Stimulated activated CD4-positive, alpha-beta T cell treated with anti-CD3 and anti-CD28 coated beads, Interleukin-12 subunit alpha, Interleukin-12 subunit beta, amount 100 ng/mL, for 4 hours (primary cell): ENCODE results near the gene PPP1R3G.
"Not testable (repeated sequence)": the region's sequence is repeated elsewhere in the genome, so short reads cannot be mapped to it uniquely, and the experiment has no call there.

Source experiments
- DNase-seq: peaks from one replicate; pipeline ENCODE4 v3.0.0-alpha.2; 2020

The PPP1R3G gene

GRCh38 chr6:5096482-5096881 is 11.3 kb downstream of the PPP1R3G start:
- no peak for DNase-seq

- DNase-seq, result no peak
Observed at GRCh38 chr6:5098501-5099270, 13.5 kb downstream of the PPP1R3G start.

GRCh38 chr6:5099537-5099936 is 14.4 kb downstream of the PPP1R3G start:
- no peak for DNase-seq

GRCh38 chr6:5100806-5101205 is 15.7 kb downstream of the PPP1R3G start:
- DNase-seq, result no peak

- no peak for DNase-seq
Observed at GRCh38 chr6:5102267-5102970, 17.3 kb downstream of the PPP1R3G start.

GRCh38 chr6:5103250-5103649 is 18.1 kb downstream of the PPP1R3G start:
- DNase-seq, result no peak

GRCh38 chr6:5104667-5105066 is 19.5 kb downstream of the PPP1R3G start:
- no peak for DNase-seq

GRCh38 chr6:5105146-5105545 is 20.0 kb downstream of the PPP1R3G start:
- DNase-seq, result no peak

- no peak for DNase-seq
Observed at GRCh38 chr6:5107341-5107740, 22.2 kb downstream of the PPP1R3G start.

GRCh38 chr6:5108068-5108467 is 22.9 kb downstream of the PPP1R3G start:
- DNase-seq, result no peak

GRCh38 chr6:5108536-5109150 is 23.5 kb downstream of the PPP1R3G start:
- DNase-seq, result no peak

GRCh38 chr6:5109436-5109835 is 24.3 kb downstream of the PPP1R3G start:
- no peak for DNase-seq

GRCh38 chr6:5110246-5110645 is 25.1 kb downstream of the PPP1R3G start:
- no peak for DNase-seq

- DNase-seq, result no peak
Observed at GRCh38 chr6:5111626-5112025, 26.5 kb downstream of the PPP1R3G start.

- DNase-seq, result no peak
Observed at GRCh38 chr6:5112066-5112799, 27.1 kb downstream of the PPP1R3G start.

GRCh38 chr6:5113096-5113495 is 28.0 kb downstream of the PPP1R3G start:
- no peak for DNase-seq

GRCh38 chr6:5115168-5115567 is 30.0 kb downstream of the PPP1R3G start:
- DNase-seq, result no peak

- DNase-seq, result no peak
Observed at GRCh38 chr6:5116243-5116991, 31.3 kb downstream of the PPP1R3G start.

- no peak for DNase-seq
Observed at GRCh38 chr6:5119090-5119951, 34.2 kb downstream of the PPP1R3G start.

GRCh38 chr6:5120011-5120410 is 34.9 kb downstream of the PPP1R3G start:
- DNase-seq, result no peak

- not testable (repeated sequence) for DNase-seq
Observed at GRCh38 chr6:5120543-5120942, 35.4 kb downstream of the PPP1R3G start.

- DNase-seq, result no peak
Observed at GRCh38 chr6:5121479-5121878, 36.3 kb downstream of the PPP1R3G start.
